ENCODE measurements around the gene KNOP1.
A peak's percentile ranks its signal among the peaks of the same experiment; 100 is the strongest.

KNOP1 gene

GRCh38 chr16:19717741-19718623 lies at the start of gene KNOP1, which contains the start of gene IQCK:
TSS of gene KNOP1 (minus strand) at chr16:19718227. CDS start at chr16:19715035, 3,192 bp downstream.
TSS of gene IQCK (plus strand) at chr16:19718271. CDS start at chr16:19718307, 36 bp downstream.
- DNase-seq (ENCODE audit: low read depth, low spot score) = peak; percentile 54

GRCh38 chr16:19767497-19767896 lies 49.5 kb upstream of the KNOP1 start:
- no peak for DNase-seq (ENCODE audit: low read depth, low spot score)

GRCh38 chr16:19766988-19767387 lies 49.0 kb upstream of the KNOP1 start:
- DNase-seq (ENCODE audit: low read depth, low spot score) = no peak

GRCh38 chr16:19766554-19766884 lies 48.5 kb upstream of the KNOP1 start:
- DNase-seq (ENCODE audit: low read depth, low spot score) = no peak

- no peak for DNase-seq (ENCODE audit: low read depth, low spot score)
These were observed 48.0 kb upstream of the KNOP1 start for GRCh38 chr16:19765860-19766553.

GRCh38 chr16:19760356-19761060 lies 42.5 kb upstream of the KNOP1 start:
- no peak for DNase-seq (ENCODE audit: low read depth, low spot score)

GRCh38 chr16:19757762-19758595 lies 40.0 kb upstream of the KNOP1 start:
- no peak for DNase-seq (ENCODE audit: low read depth, low spot score)

GRCh38 chr16:19757026-19757425 lies 39.0 kb upstream of the KNOP1 start:
- peak; percentile 12 for DNase-seq (ENCODE audit: low read depth, low spot score)

- no peak for DNase-seq (ENCODE audit: low read depth, low spot score)
These were observed 37.2 kb upstream of the KNOP1 start for GRCh38 chr16:19755268-19755667.

- DNase-seq (ENCODE audit: low read depth, low spot score) = no peak
These were observed 36.6 kb upstream of the KNOP1 start for GRCh38 chr16:19754644-19755036.

- DNase-seq (ENCODE audit: low read depth, low spot score) = no peak
These were observed 36.0 kb upstream of the KNOP1 start for GRCh38 chr16:19753815-19754643.

- no peak for DNase-seq (ENCODE audit: low read depth, low spot score)
These were observed 33.7 kb upstream of the KNOP1 start for GRCh38 chr16:19751478-19752385.

GRCh38 chr16:19749571-19750080 lies 31.6 kb upstream of the KNOP1 start:
- no peak for DNase-seq (ENCODE audit: low read depth, low spot score)

GRCh38 chr16:19748389-19749168 lies 30.6 kb upstream of the KNOP1 start:
- no peak for DNase-seq (ENCODE audit: low read depth, low spot score)

- no peak for DNase-seq (ENCODE audit: low read depth, low spot score)
These were observed 28.5 kb upstream of the KNOP1 start for GRCh38 chr16:19746561-19746960.

GRCh38 chr16:19745286-19746010 lies 27.4 kb upstream of the KNOP1 start:
- no peak for DNase-seq (ENCODE audit: low read depth, low spot score)

- DNase-seq (ENCODE audit: low read depth, low spot score) = no peak
These were observed 26.6 kb upstream of the KNOP1 start for GRCh38 chr16:19744670-19745069.

- DNase-seq (ENCODE audit: low read depth, low spot score) = no peak
These were observed 25.8 kb upstream of the KNOP1 start for GRCh38 chr16:19743816-19744159.
